Fibroblast of lung (primary cell): ENCODE data around the gene JUP. TPM values are rescaled to one million over a fixed set of nuclear protein-coding genes. Genes with fewer than 3 reads are reported as not detected.
A peak's percentile ranks its signal among the peaks of the same experiment; 100 is the strongest.

Experiments used
- DNase-seq, 2 donors: peaks; one replicate each; pipeline versions ENCODE4 v3.0.0 to v3.0.0-alpha.2; 2010; ENCODE audit warnings: low read depth in 2 of 2
- H2AFZ ChIP-seq: 2 replicates; pipeline ENCODE4 v1.5.1; 2012; ENCODE audit warnings: low read length, control low read depth, inconsistent platforms
- H3K27ac ChIP-seq: 2 replicates; pipeline ENCODE4 v1.5.1; 2011; ENCODE audit warnings: low read length, control low read depth; ENCODE audit not compliant: insufficient read depth
- H3K27me3 ChIP-seq: 2 replicates; pipeline ENCODE4 v1.5.1; 2011; ENCODE audit warnings: mild to moderate bottlenecking, low read length; ENCODE audit not compliant: control insufficient read depth, insufficient read depth
- H3K36me3 ChIP-seq: 2 replicates; pipeline ENCODE4 v1.5.1; 2011; ENCODE audit warnings: low read length; ENCODE audit not compliant: control insufficient read depth, insufficient read depth
- H3K4me1 ChIP-seq: 2 replicates; pipeline ENCODE4 v1.5.1; 2011; ENCODE audit warnings: low read length; ENCODE audit not compliant: control insufficient read depth, insufficient read depth; ENCODE audit errors: extremely low read depth
- H3K4me2 ChIP-seq: 2 replicates; pipeline ENCODE4 v1.5.1; 2011; ENCODE audit warnings: low read length, control low read depth; ENCODE audit not compliant: insufficient read depth; ENCODE audit errors: extremely low read depth
- H3K4me3 ChIP-seq, 4 experiments: fragments of 200-600 bp in 1 of 4; sonication (generic) in 1 of 4; replicated peaks in 1 of 4; 2 replicates each; pipeline ENCODE4 v1.5.1; 2011 to 2016; ENCODE audit warnings: low read length in 4 of 4, low read depth in 3 of 4, mild to moderate bottlenecking in 3 of 4, control low read depth in 2 of 4, inconsistent platforms in 1 of 4, mixed read lengths in 1 of 4; ENCODE audit not compliant: insufficient read depth in 1 of 4; ENCODE audit errors: control extremely low read depth in 1 of 4
- H3K79me2 ChIP-seq: 2 replicates; pipeline ENCODE4 v1.5.1; 2012; ENCODE audit warnings: mild to moderate bottlenecking, low read length, inconsistent platforms; ENCODE audit not compliant: control insufficient read depth, insufficient read depth
- H3K9ac ChIP-seq: 2 replicates; pipeline ENCODE4 v1.5.1; 2011; ENCODE audit warnings: mild to moderate bottlenecking, low read length, control low read depth; ENCODE audit not compliant: insufficient read depth
- H3K9me3 ChIP-seq: 2 replicates; pipeline ENCODE4 v1.5.1; 2012; ENCODE audit warnings: low read depth, low read length; ENCODE audit not compliant: control insufficient read depth, insufficient read depth
- H4K20me1 ChIP-seq: 2 replicates; pipeline ENCODE4 v1.5.1; 2011; ENCODE audit warnings: low read length; ENCODE audit not compliant: control insufficient read depth, insufficient read depth; ENCODE audit errors: extremely low read depth
- CTCF ChIP-seq, 2 donors: IDR thresholded peaks in 1 of 2; conservative IDR thresholded peaks in 1 of 2; 1 replicate in 1 of 2; 2 replicates in 1 of 2; pipeline ENCODE4 v1.5.1; 2011 to 2012; ENCODE audit warnings: low read length in 2 of 2, control low read depth in 1 of 2, inconsistent platforms in 1 of 2, low read depth in 1 of 2, mild to moderate bottlenecking in 1 of 2
- EZH2 ChIP-seq: IDR thresholded peaks from 2 replicates; pipeline ENCODE4 v1.5.1; 2012; ENCODE audit warnings: low read length, control low read depth, mild to moderate bottlenecking; ENCODE audit errors: missing control alignments
- polyA plus RNA-seq, 2 donors: library from polyadenylated mRNA; depleted of rRNA in 1 of 2; stranded (reverse) in 1 of 2; unstranded in 1 of 2; fragments of >200 nt; gene quantifications; 2 replicates each; pipeline ENCODE4 v1.2.1, GENCODE V29; 2011 to 2012; ENCODE audit warnings: missing spikeins in 1 of 2
- total RNA-seq: library from RNA; depleted of rRNA; stranded (reverse); fragments of >200 nt; gene quantifications from 2 replicates; pipeline ENCODE4 v1.2.1, GENCODE V29; 2014

Gene JUP
- total and polyA plus RNA-seq, 2 donors (not counting 1 experiment from before 2014, with no cell fraction given): 3.2 to 13.2 TPM

- no peaks in the 10 kb centered on the region for H3K79me2 ChIP-seq
- H3K27me3 ChIP-seq: peaks cover 53% of the 10 kb centered on the region
- TF ChIP-seq CTCF (conservative IDR thresholded peaks at IDR 0.05 in 1 of 2, IDR thresholded peaks at IDR 0.05 in 1 of 2; ENCODE audit: low read depth in 1 of 2, low read length in 2 of 2): no peak
- TF ChIP-seq EZH2: no peak
Observed at GRCh38 chr17:41735744-41736143, 50.8 kb downstream of the JUP start.

GRCh38 chr17:41734949-41735313 is 51.6 kb downstream of the JUP start:
- no peak overlapping the region for H3K27ac ChIP-seq
- DNase-seq: peak in 1 of 2 donors; percentile 14
- H2AFZ ChIP-seq: no peak overlapping the region
- H3K9me3 ChIP-seq: no peaks in the 10 kb centered on the region
- H3K4me2 ChIP-seq: no peak overlapping the region
- H3K79me2 ChIP-seq: no peaks in the 10 kb centered on the region
- peak overlapping the region in 3 of 4 experiments; percentile 19 to 50 (median 42) for H3K4me3 ChIP-seq
- TF ChIP-seq CTCF (conservative IDR thresholded peaks at IDR 0.05 in 1 of 2, IDR thresholded peaks at IDR 0.05 in 1 of 2; ENCODE audit: low read depth in 1 of 2, low read length in 2 of 2) (no peak), EZH2 (no peak)
- H4K20me1 ChIP-seq: no peaks in the 10 kb centered on the region
- H3K27me3 ChIP-seq: peaks cover 57% of the 10 kb centered on the region
- no peaks in the 10 kb centered on the region for H3K36me3 ChIP-seq
- no peak overlapping the region for H3K9ac ChIP-seq
- H3K4me1 ChIP-seq: no peaks in the 10 kb centered on the region

More at GRCh38 chr17:41735744-41736143, 50.8 kb downstream of the JUP start:
- no peak for DNase-seq
- no peaks in the 10 kb centered on the region for H3K4me1 ChIP-seq
- H3K27ac ChIP-seq: no peak overlapping the region
- H3K9ac ChIP-seq: no peak overlapping the region
- H3K4me2 ChIP-seq: no peak overlapping the region
- no peaks in the 10 kb centered on the region for H3K9me3 ChIP-seq
- no peak overlapping the region for H3K4me3 ChIP-seq
- H2AFZ ChIP-seq: no peak overlapping the region
- H3K36me3 ChIP-seq: no peaks in the 10 kb centered on the region
- H4K20me1 ChIP-seq: no peaks in the 10 kb centered on the region

GRCh38 chr17:41734139-41734948 is 52.2 kb downstream of the JUP start, which contains the start of gene HAP1:
HAP1 (minus strand) TSS chr17:41734643; CDS start chr17:41734634, 9 bp downstream.
- H3K36me3 ChIP-seq: no peaks in the 10 kb centered on the region
- H2AFZ ChIP-seq: no peak within 1 kb of the TSS
- H3K9me3 ChIP-seq: no peaks in the 10 kb centered on the region
- H3K27me3 ChIP-seq: peaks cover 57% of the 10 kb centered on the region
- H4K20me1 ChIP-seq: no peaks in the 10 kb centered on the region
- H3K4me3 ChIP-seq: peak within 1 kb of the TSS in 3 of 4 experiments; percentile 19 to 50 (median 42)
- TF ChIP-seq CTCF (conservative IDR thresholded peaks at IDR 0.05 in 1 of 2, IDR thresholded peaks at IDR 0.05 in 1 of 2; ENCODE audit: low read depth in 1 of 2, low read length in 2 of 2) (no peak), EZH2 (peak; percentile 90)
- H3K4me1 ChIP-seq: no peaks in the 10 kb centered on the region
- peak within 1 kb of the TSS; percentile 75 for H3K4me2 ChIP-seq
- H3K27ac ChIP-seq: no peak within 1 kb of the TSS
- DNase-seq: peak; percentile 17 to 19
- H3K9ac ChIP-seq: no peak within 1 kb of the TSS
- no peaks in the 10 kb centered on the region for H3K79me2 ChIP-seq
